Measurements from ENCODE around the gene BCAS3.

The BCAS3 gene

DNA sequence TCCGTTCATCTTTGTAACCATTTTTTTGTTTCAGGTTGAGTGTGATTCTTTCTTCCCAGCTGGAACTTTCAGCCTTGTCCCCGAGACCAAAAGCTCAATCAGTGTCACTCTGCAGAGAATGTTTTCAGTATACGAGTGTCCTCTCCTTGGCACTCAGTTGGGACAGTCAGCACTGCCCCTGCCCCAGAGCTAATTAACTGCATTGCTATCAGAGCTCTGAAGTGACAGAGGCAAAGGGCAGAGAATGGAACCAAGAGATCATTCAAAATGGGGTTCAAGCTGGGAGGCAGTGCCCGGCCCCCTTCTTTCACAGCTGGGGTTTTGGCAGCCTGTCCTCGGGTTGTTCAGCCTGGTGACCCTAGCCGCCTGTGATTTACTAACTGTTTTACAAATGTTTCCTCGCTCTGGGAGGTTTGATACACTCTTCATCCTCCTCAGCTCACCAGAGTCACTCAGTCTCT, 526.0 kb downstream of the BCAS3 start:
- H3K27ac ChIP-seq (ENCODE audit: low read length) = no peak overlapping the region
- H3K4me2 ChIP-seq (ENCODE audit: low read length) = no peak overlapping the region
- H3K9me3 ChIP-seq (ENCODE audit: insufficient read depth, low read length) = no peaks in the 10 kb centered on the region
- H3K4me1 ChIP-seq (ENCODE audit: low read length) = peaks cover 27% of the 10 kb centered on the region
- H3K4me3 ChIP-seq (ENCODE audit: low read length) = no peak overlapping the region
- TF ChIP-seq, protein P1, sequence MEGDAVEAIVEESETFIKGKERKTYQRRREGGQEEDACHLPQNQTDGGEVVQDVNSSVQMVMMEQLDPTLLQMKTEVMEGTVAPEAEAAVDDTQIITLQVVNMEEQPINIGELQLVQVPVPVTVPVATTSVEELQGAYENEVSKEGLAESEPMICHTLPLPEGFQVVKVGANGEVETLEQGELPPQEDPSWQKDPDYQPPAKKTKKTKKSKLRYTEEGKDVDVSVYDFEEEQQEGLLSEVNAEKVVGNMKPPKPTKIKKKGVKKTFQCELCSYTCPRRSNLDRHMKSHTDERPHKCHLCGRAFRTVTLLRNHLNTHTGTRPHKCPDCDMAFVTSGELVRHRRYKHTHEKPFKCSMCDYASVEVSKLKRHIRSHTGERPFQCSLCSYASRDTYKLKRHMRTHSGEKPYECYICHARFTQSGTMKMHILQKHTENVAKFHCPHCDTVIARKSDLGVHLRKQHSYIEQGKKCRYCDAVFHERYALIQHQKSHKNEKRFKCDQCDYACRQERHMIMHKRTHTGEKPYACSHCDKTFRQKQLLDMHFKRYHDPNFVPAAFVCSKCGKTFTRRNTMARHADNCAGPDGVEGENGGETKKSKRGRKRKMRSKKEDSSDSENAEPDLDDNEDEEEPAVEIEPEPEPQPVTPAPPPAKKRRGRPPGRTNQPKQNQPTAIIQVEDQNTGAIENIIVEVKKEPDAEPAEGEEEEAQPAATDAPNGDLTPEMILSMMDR (IDR thresholded peaks at IDR 0.05; ENCODE audit: low read depth, low read length) = no peak
- no peak for TF ChIP-seq EZH2phosphoT487 (IDR thresholded peaks at IDR 0.05; ENCODE audit: low read depth)
- H3K27me3 ChIP-seq (ENCODE audit: low read depth, low read length) = 0 out of 2 replicates have a peak, but pooled peaks cover 3% of the 10 kb centered on the region
- no peaks in the 10 kb centered on the region for H3K36me3 ChIP-seq (replicated peaks; ENCODE audit: low read depth, low read length)
- no peaks in the 10 kb centered on the region for H4K20me1 ChIP-seq (ENCODE audit: insufficient read depth, low read length)
- no peak overlapping the region for H2AFZ ChIP-seq (ENCODE audit: low read depth, low read length)
- no peak overlapping the region for H3K9ac ChIP-seq (ENCODE audit: low read length)
- no peaks in the 10 kb centered on the region for H3K79me2 ChIP-seq (ENCODE audit: low read length)

DNA sequence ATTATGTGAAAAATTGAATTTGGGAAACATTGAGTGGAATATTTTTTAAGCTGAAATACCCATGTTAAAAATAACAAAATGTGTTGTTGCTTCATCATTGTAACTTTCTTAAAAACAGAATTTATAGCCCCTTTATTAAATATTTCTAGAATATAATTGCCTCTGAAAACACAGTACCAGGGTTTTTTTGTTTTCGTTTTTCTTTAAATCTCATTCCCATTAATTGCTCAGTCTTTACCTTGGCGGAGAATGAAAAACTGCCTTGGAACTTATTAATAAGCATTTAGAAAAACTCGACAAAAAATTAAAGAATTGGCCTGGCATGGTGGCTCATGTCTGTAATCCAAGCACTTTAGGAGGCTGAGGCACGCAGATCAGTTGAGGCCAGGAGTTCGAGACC, 526.8 kb downstream of the BCAS3 start:
- Histone ChIP-seq H3K27me3 (ENCODE audit: low read depth, low read length) (0 out of 2 replicates have a peak, but pooled peaks cover 3% of the 10 kb centered on the region), H3K9ac (ENCODE audit: low read length) (no peak overlapping the region), H3K9me3 (ENCODE audit: insufficient read depth, low read length) (no peaks in the 10 kb centered on the region), H4K20me1 (ENCODE audit: insufficient read depth, low read length) (no peaks in the 10 kb centered on the region), H3K27ac (ENCODE audit: low read length) (no peak overlapping the region), H3K4me3 (ENCODE audit: low read length) (no peak overlapping the region), H3K36me3 (replicated peaks; ENCODE audit: low read depth, low read length) (no peaks in the 10 kb centered on the region), H2AFZ (ENCODE audit: low read depth, low read length) (no peak overlapping the region), H3K4me1 (ENCODE audit: low read length) (peaks cover 30% of the 10 kb centered on the region), H3K79me2 (ENCODE audit: low read length) (no peaks in the 10 kb centered on the region), H3K4me2 (ENCODE audit: low read length) (no peak overlapping the region)
- TF ChIP-seq EZH2phosphoT487 (IDR thresholded peaks at IDR 0.05; ENCODE audit: low read depth) = no peak
- TF ChIP-seq, protein P1 (IDR thresholded peaks at IDR 0.05; ENCODE audit: low read depth, low read length) = no peak

GRCh38 chr17:61205401-61205800, 527.8 kb downstream of the BCAS3 start:
- Histone ChIP-seq H3K27me3 (ENCODE audit: low read depth, low read length) (no peaks in the 10 kb centered on the region), H3K36me3 (replicated peaks; ENCODE audit: low read depth, low read length) (no peaks in the 10 kb centered on the region), H3K4me3 (ENCODE audit: low read length) (no peak overlapping the region), H3K9me3 (ENCODE audit: insufficient read depth, low read length) (no peaks in the 10 kb centered on the region), H3K4me2 (ENCODE audit: low read length) (peak overlapping the region; percentile 47), H3K9ac (ENCODE audit: low read length) (no peak overlapping the region), H3K4me1 (ENCODE audit: low read length) (peaks cover 30% of the 10 kb centered on the region), H3K27ac (ENCODE audit: low read length) (peak overlapping the region; percentile 24; the same call in 1 of the 2 replicates), H2AFZ (ENCODE audit: low read depth, low read length) (no peak overlapping the region), H4K20me1 (ENCODE audit: insufficient read depth, low read length) (no peaks in the 10 kb centered on the region), H3K79me2 (ENCODE audit: low read length) (no peaks in the 10 kb centered on the region)
- TF ChIP-seq EZH2phosphoT487 (IDR thresholded peaks at IDR 0.05; ENCODE audit: low read depth) = no peak
- TF ChIP-seq, protein P1 (IDR thresholded peaks at IDR 0.05; ENCODE audit: low read depth, low read length) = no peak

- TF ChIP-seq, protein P1 (IDR thresholded peaks at IDR 0.05; ENCODE audit: low read depth, low read length) = no peak
- no peak for TF ChIP-seq EZH2phosphoT487 (IDR thresholded peaks at IDR 0.05; ENCODE audit: low read depth)
- H3K4me2 ChIP-seq (ENCODE audit: low read length) = peak overlapping the region; percentile 47
- no peaks in the 10 kb centered on the region for H3K79me2 ChIP-seq (ENCODE audit: low read length)
These were observed 528.3 kb downstream of the BCAS3 start for GRCh38 chr17:61205931-61206330.

More at GRCh38 chr17:61205931-61206330, 528.3 kb downstream of the BCAS3 start:
- Histone ChIP-seq H4K20me1 (ENCODE audit: insufficient read depth, low read length) (no peaks in the 10 kb centered on the region), H3K27me3 (ENCODE audit: low read depth, low read length) (peaks cover 2% of the 10 kb centered on the region; the same call in 1 of the 2 replicates), H3K9me3 (ENCODE audit: insufficient read depth, low read length) (no peaks in the 10 kb centered on the region), H2AFZ (ENCODE audit: low read depth, low read length) (no peak overlapping the region), H3K4me1 (ENCODE audit: low read length) (peaks cover 30% of the 10 kb centered on the region), H3K4me3 (ENCODE audit: low read length) (no peak overlapping the region), H3K27ac (ENCODE audit: low read length) (peak overlapping the region; percentile 24; the same call in 1 of the 2 replicates), H3K9ac (ENCODE audit: low read length) (no peak overlapping the region), H3K36me3 (replicated peaks; ENCODE audit: low read depth, low read length) (no peaks in the 10 kb centered on the region)

Data from OCI-LY3 (cell line).